NCI-H1436 treated with DMSO at 0.1 percent for 48 hours (cell line): ENCODE results near the gene GAL3ST2.
"Not testable (repeated sequence)": the region's sequence is repeated elsewhere in the genome, so short reads cannot be mapped to it uniquely, and the experiment has no call there.

Source experiments
- DNase-seq: peaks from one replicate; lab custom pipeline; 2025; lab: John Stamatoyannopoulos, UW

GAL3ST2 gene

DNA sequence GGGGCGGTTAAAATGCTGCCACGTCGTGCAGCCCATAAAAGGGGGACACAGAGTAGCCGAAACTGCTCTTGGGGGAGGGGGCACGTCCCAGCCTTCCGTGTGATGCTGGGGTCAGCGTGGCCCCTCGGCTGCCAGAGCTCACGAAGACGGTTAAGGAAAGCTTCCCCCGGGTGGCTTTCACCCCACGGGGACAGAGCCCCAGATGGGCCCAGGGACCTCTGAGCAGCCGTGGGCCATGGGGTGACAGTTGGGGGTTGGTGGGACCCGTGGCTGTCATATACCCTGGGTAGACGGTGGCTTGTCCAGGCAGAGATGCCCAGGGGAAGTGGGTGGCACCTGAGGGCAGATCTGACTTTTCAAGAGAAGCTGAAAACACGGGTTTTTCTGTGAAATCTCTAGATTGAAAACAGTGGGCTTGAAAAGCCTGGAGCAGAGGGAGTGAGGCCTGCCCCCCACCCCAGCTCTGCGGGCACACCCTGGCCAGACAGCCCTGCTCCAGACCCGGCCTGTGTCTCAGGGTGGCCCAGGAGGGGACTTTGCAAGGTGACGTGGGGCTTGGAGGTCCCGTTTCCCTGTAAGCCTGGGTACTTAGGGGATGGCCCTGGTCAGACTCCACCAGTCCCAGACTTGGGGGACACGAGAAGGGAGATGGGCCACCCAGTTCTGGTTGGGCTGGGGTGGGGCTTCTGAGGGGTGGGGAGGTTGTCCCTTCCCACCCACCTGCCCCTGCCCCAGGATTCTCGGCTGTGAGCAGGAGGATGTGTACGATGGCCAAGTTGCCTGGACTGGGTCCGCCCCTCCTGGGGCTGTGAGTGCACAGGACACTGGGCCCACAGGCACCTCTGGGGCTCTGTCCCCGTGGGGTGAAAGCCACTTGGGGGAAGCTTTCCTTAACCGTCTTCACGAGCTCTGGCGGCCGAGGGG, 33.0 kb downstream of the GAL3ST2 start:
- DNase-seq: no peak

- DNase-seq: no peak
These were observed 33.9 kb downstream of the GAL3ST2 start for GRCh38 chr2:241810307-241811200.

- no peak for DNase-seq
These were observed 34.8 kb downstream of the GAL3ST2 start for GRCh38 chr2:241811201-241811951.

DNA sequence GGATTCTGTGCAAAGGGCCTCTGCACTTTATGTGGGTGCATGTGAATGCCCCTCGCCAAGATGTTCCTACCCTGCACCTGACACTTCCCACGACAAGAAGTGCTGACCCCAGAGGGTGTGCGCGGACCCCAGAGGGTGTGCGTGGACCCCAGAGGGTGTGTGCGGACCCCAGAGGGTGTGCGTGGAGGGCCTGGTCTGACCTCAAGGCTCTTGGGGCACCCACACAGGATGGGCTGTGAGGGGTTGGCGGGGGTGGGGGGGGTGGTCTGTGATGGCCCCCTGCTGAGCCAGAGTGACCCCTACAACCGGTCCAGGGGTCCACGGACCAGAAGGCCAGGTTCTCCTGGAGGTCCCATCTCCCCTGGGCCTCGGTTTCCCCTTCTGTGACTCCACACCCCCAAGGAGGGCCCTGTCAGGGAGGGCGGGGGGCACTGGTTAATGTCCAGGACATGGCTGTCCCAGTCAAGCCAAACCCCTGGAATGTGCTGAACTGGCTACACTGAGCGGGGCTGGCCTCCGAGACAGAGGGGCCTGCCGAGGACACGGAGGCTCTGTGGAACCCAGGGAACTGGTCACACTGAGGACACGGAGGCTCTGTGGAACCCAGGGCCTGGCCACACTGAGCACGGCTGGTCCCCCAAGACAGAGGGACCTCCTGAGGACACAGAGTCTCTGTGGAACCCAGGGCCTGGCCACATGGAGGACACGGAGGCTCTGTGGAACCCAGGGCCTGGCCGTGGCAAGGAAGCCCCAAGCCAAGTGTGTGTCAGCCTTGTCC, 35.5 kb downstream of the GAL3ST2 start:
- DNase-seq: no peak

GRCh38 chr2:241812730-241813643, 36.4 kb downstream of the GAL3ST2 start:
- no peak for DNase-seq

DNA sequence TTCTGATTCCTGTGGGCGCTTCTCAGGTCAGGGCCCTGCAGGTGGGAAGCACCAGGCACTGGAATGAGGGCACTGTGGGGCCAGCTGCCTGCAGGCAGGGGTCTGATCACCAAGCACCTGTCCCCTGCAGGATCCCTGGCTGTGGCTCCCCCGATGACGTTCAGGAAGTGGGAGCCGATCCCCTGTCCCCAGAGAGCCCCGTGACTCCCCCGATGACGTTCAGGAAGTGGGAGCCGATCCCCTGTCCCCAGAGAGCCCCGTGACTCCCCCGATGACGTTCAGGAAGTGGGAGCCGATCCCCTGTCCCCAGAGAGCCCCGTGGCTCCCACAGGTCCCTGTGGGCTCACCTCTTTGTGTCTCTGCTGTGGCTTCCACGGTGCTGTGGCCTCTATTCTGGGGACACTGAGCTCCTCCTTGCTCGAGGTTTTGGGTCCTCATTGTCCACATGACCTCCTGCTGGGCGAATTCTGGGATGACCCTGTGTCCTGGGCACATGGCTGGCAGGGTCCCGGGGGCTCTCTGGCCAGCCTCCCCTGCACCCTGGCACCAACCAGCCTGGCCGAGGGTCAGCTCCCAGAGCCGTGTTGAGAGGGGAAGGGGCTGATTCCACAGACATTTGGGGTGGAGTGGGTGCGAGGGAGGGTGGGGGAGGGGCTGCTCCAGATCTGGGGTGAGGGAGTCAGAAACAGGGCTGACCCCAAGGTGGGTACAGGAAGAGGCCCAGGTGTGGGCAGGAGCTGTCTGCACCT, 37.2 kb downstream of the GAL3ST2 start:
- no peak for DNase-seq

DNA sequence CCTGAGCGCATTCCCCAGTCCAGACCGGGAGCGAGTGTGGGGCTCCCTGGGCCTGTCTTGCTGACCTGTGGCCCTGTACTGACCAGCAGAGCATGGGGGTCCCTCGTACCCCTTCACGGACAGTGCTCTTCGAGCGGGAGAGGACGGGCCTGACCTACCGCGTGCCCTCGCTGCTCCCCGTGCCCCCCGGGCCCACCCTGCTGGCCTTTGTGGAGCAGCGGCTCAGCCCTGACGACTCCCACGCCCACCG, 37.7 kb downstream of the GAL3ST2 start:
- DNase-seq: no peak

- no peak for DNase-seq
These were observed 38.2 kb downstream of the GAL3ST2 start for GRCh38 chr2:241814643-241815476.

DNA sequence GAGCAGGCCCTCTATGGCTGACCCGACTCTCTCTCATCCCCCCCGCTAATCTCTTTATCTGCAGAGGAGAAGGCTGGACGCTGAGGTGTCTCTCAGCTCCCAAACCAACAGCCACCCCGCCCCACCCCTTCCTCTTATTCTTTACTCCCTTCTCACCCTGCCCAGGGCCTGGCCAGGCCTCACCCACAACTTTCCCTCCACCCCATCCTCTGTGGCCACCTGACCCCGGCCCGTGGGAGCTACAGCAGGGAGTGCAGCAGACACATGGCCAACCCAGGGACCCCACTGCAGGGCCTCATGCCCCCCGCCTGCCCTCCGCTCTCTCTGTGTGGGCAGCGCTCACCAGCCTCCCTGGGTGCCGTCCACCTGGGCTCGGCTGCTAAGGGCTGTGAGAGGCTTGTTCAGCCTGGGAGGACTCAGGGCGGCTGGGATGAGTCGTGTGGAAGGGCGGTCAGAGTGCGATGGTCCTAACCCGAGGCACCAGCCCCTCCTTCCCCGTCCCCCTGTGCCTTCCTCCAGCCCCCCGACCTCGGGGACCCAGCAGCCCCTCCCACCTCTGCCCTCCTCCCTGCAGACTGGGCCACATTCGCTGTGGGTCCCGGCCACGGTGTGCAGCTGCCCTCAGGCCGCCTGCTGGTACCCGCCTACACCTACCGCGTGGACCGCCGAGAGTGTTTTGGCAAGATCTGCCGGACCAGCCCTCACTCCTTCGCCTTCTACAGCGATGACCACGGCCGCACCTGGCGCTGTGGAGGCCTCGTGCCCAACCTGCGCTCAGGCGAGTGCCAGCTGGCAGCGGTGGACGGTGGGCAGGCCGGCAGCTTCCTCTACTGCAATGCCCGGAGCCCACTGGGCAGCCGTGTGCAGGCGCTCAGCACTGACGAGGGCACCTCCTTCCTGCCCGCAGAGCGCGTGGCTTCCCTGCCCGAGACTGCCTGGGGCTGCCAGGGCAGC, 39.1 kb downstream of the GAL3ST2 start:
- DNase-seq: no peak

- no peak for DNase-seq
These were observed 40.0 kb downstream of the GAL3ST2 start for GRCh38 chr2:241816431-241817121.

- DNase-seq: no peak
These were observed 40.7 kb downstream of the GAL3ST2 start for GRCh38 chr2:241817126-241817820.

- DNase-seq: not testable (repeated sequence)
These were observed 41.2 kb downstream of the GAL3ST2 start for GRCh38 chr2:241817821-241818215.

DNA sequence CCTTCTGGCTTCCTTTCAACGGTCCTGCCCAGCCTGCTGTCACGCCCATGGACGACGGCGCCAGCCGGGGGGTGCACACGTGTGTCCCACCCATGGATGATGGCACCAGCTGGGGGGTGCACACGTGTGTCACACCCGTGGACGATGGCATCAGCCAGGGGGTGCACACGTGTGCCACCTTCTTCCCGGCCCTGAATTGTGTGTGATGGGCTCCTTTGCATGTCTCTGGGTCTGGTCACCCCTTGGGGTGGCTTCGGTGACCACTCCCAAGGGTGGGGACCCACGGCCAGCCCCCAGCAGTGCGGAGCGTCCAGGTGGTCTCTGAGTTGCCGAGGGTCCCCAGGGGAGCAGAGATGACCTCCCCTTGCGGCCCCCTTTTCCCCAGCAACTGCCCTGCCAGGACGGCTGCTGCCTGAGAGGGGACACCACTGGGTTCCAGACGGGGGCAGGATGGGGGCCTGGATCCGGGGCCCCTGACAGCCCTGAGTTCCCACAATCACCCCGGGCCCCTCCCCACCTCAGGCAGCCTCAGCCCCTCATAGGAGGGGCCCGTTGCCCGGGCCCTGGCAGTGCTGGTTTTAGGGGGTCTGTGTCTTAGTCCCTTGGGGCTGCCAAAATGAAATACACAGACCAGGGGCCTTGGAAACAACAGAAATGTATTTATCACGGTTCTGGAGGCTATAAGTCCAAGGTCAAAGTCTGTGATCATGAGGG, 41.8 kb downstream of the GAL3ST2 start:
- DNase-seq: no peak

- no peak for DNase-seq
These were observed 42.3 kb downstream of the GAL3ST2 start for GRCh38 chr2:241818943-241819270.

DNA sequence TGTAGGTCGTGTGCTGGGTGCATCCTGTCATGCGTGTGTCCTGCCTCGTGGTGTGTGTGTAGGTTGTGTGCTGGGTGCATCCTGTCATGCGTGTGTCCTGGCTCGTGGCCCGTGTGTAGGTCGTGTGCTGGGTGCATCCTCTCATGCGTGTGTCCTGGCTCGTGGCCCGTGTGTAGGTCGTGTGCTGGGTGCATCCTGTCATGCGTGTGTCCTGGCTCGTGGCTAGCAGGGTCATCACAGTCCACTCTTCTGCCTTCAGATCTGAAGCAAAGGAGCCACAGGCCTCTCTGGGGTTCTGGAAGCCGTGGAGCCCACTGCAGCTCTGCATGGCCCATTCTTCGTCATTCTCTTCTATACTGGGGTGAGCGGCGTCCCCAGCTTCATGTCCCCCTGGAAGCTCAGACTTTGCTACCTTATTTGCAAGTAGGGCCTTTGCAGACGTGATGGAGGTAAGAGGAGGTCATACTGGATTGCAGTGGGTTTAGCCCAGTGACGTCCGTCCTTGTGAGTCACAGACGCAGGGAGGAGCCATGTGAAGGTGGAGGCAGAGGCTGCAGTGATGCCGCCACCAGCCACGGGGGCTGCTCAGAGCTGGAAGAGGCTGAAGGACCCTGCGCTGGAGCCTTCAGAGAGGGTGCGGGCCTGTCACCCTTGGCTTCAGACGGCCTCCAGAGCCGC, 43.5 kb downstream of the GAL3ST2 start:
- not testable (repeated sequence) for DNase-seq
